HEK293 (cell line): Measurements from ENCODE around the gene AURKB.

Experiments used
- CTCF ChIA-PET: fragments of 350-600 bp; formaldehyde crosslinking; extraction: SDS; loops from one replicate; lab custom pipeline; 2021; ENCODE audit warnings: antibody characterized with exemption; lab: Yijun Ruan, JAX
- POLR2A ChIA-PET: fragments of 300-600 bp; formaldehyde crosslinking; extraction: SDS; loops from one replicate; lab custom pipeline; 2020; ENCODE audit warnings: antibody characterized with exemption, inconsistent platforms; lab: Yijun Ruan, JAX
- H3K27ac ChIP-seq: fragments of 200-500 bp; sonication (Bioruptor generic); 2 replicates; pipeline ENCODE4 v1.5.1; 2014; ENCODE audit warnings: low read depth, low read length, control low read depth, inconsistent platforms; ENCODE audit errors: extremely low read depth
- H3K36me3 ChIP-seq, 2 experiments: fragments of 200-500 bp in 1 of 2; sonication (Bioruptor generic) in 1 of 2; 1 replicate in 1 of 2; 2 replicates in 1 of 2; pipeline ENCODE4 v1.5.1; 2014 to 2017; ENCODE audit warnings: inconsistent platforms in 2 of 2, low read length in 2 of 2; ENCODE audit not compliant: control insufficient read depth in 2 of 2, insufficient read depth in 1 of 2
- H3K4me1 ChIP-seq: fragments of 200-500 bp; sonication (Bioruptor generic); 2 replicates; pipeline ENCODE4 v1.5.1; 2014; ENCODE audit warnings: mild to moderate bottlenecking, low read length, inconsistent platforms; ENCODE audit not compliant: control insufficient read depth, insufficient read depth
- H3K4me3 ChIP-seq: 2 replicates; pipeline ENCODE4 v1.5.1; 2011; ENCODE audit warnings: low read depth, mild to moderate bottlenecking, control low read depth, low read length, moderate library complexity
- H3K9me3 ChIP-seq: fragments of 200-500 bp; sonication (Bioruptor generic); 2 replicates; pipeline ENCODE4 v1.5.1; 2014; ENCODE audit warnings: low read depth, low read length, inconsistent platforms; ENCODE audit not compliant: control insufficient read depth, insufficient read depth
- BCL11B ChIP-seq: fragments of 450-650 bp; formaldehyde crosslinking; IDR thresholded peaks from 2 replicates; pipeline ENCODE4 v1.5.1; 2016; ENCODE audit warnings: low read depth, missing biosample characterization, missing genetic modification characterization
- GLIS2 ChIP-seq: fragments of 450-650 bp; formaldehyde crosslinking; IDR thresholded peaks from 2 replicates; pipeline ENCODE4 v1.5.1; 2016; ENCODE audit warnings: missing biosample characterization, missing genetic modification characterization
- KLF7 ChIP-seq: fragments of 450-650 bp; formaldehyde crosslinking; IDR thresholded peaks from 2 replicates; pipeline ENCODE4 v1.5.1; 2016; ENCODE audit warnings: missing biosample characterization, missing genetic modification characterization, borderline replicate concordance
- OVOL3 ChIP-seq: fragments of 450-650 bp; formaldehyde crosslinking; IDR thresholded peaks from 2 replicates; pipeline ENCODE4 v1.5.1; 2016; ENCODE audit warnings: missing biosample characterization, missing genetic modification characterization
- PRDM10 ChIP-seq: fragments of 450-650 bp; formaldehyde crosslinking; IDR thresholded peaks from 2 replicates; pipeline ENCODE4 v1.5.1; 2016; ENCODE audit warnings: missing biosample characterization, missing genetic modification characterization
- REPIN1 ChIP-seq: fragments of 450-650 bp; formaldehyde crosslinking; IDR thresholded peaks from 2 replicates; pipeline ENCODE4 v1.5.1; 2017; ENCODE audit warnings: missing biosample characterization, missing genetic modification characterization, low read depth
- SP3 ChIP-seq: fragments of 450-650 bp; formaldehyde crosslinking; IDR thresholded peaks from 2 replicates; pipeline ENCODE4 v1.5.1; 2016; ENCODE audit warnings: missing biosample characterization, missing genetic modification characterization
- TSHZ1 ChIP-seq: fragments of 450-650 bp; formaldehyde crosslinking; IDR thresholded peaks from 2 replicates; pipeline ENCODE4 v1.5.1; 2016; ENCODE audit warnings: missing biosample characterization, missing genetic modification characterization, borderline replicate concordance
- YY1 ChIP-seq: fragments of 450-650 bp; formaldehyde crosslinking; IDR thresholded peaks from 2 replicates; pipeline ENCODE4 v1.5.1; 2018; ENCODE audit warnings: missing biosample characterization, missing genetic modification characterization
- ZBTB17 ChIP-seq: fragments of 450-650 bp; formaldehyde crosslinking; IDR thresholded peaks from 2 replicates; pipeline ENCODE4 v1.5.1; 2016; ENCODE audit warnings: missing biosample characterization, missing genetic modification characterization
- ZBTB21 ChIP-seq: fragments of 450-650 bp; formaldehyde crosslinking; IDR thresholded peaks from 2 replicates; pipeline ENCODE4 v1.5.1; 2017; ENCODE audit warnings: missing biosample characterization, missing genetic modification characterization
- ZBTB48 ChIP-seq: fragments of 450-650 bp; formaldehyde crosslinking; IDR thresholded peaks from 2 replicates; pipeline ENCODE4 v1.5.1; 2016; ENCODE audit warnings: missing biosample characterization, missing genetic modification characterization
- ZFP3 ChIP-seq: fragments of 450-650 bp; formaldehyde crosslinking; IDR thresholded peaks from 2 replicates; pipeline ENCODE4 v1.5.1; 2016; ENCODE audit warnings: low read depth, missing biosample characterization, missing genetic modification characterization
- ZFP37 ChIP-seq: fragments of 450-650 bp; formaldehyde crosslinking; IDR thresholded peaks from 2 replicates; pipeline ENCODE4 v1.5.1; 2016; ENCODE audit warnings: missing biosample characterization, missing genetic modification characterization
- ZIC2 ChIP-seq: fragments of 450-650 bp; formaldehyde crosslinking; IDR thresholded peaks from 2 replicates; pipeline ENCODE4 v1.5.1; 2016; ENCODE audit warnings: missing biosample characterization, missing genetic modification characterization
- ZNF10 ChIP-seq: fragments of 450-650 bp; formaldehyde crosslinking; IDR thresholded peaks from 2 replicates; pipeline ENCODE4 v1.5.1; 2017; ENCODE audit warnings: missing biosample characterization, missing genetic modification characterization
- ZNF132 ChIP-seq: fragments of 450-650 bp; formaldehyde crosslinking; IDR thresholded peaks from 2 replicates; pipeline ENCODE4 v1.5.1; 2017; ENCODE audit warnings: missing biosample characterization, missing genetic modification characterization, borderline replicate concordance
- ZNF366 ChIP-seq: fragments of 450-650 bp; formaldehyde crosslinking; conservative IDR thresholded peaks from 2 replicates; pipeline ENCODE4 v1.5.1; 2016; ENCODE audit warnings: missing biosample characterization, missing genetic modification characterization
- ZNF391 ChIP-seq: fragments of 450-650 bp; formaldehyde crosslinking; IDR thresholded peaks from 2 replicates; pipeline ENCODE4 v1.5.1; 2016; ENCODE audit warnings: low read depth, missing biosample characterization, missing genetic modification characterization, borderline replicate concordance
- ZNF548 ChIP-seq: fragments of 450-650 bp; formaldehyde crosslinking; IDR thresholded peaks from 2 replicates; pipeline ENCODE4 v1.5.1; 2016; ENCODE audit warnings: missing biosample characterization, missing genetic modification characterization
- ZNF585B ChIP-seq: fragments of 450-650 bp; formaldehyde crosslinking; IDR thresholded peaks from 2 replicates; pipeline ENCODE4 v1.5.1; 2016; ENCODE audit warnings: missing biosample characterization, missing genetic modification characterization
- ZNF610 ChIP-seq: fragments of 450-650 bp; formaldehyde crosslinking; IDR thresholded peaks from 2 replicates; pipeline ENCODE4 v1.5.1; 2016; ENCODE audit warnings: missing biosample characterization, missing genetic modification characterization, borderline replicate concordance
- ZNF660 ChIP-seq: fragments of 450-650 bp; IDR thresholded peaks from 2 replicates; pipeline ENCODE4 v1.5.1; 2018; ENCODE audit warnings: missing biosample characterization, mild to moderate bottlenecking, missing genetic modification characterization
- ZNF664 ChIP-seq: fragments of 450-650 bp; formaldehyde crosslinking; IDR thresholded peaks from 2 replicates; pipeline ENCODE4 v1.5.1; 2016; ENCODE audit warnings: missing biosample characterization, missing genetic modification characterization
- ZSCAN18 ChIP-seq: fragments of 450-650 bp; formaldehyde crosslinking; IDR thresholded peaks from 2 replicates; pipeline ENCODE4 v1.5.1; 2016; ENCODE audit warnings: missing biosample characterization, missing genetic modification characterization
- ZSCAN30 ChIP-seq: fragments of 450-650 bp; IDR thresholded peaks from 2 replicates; pipeline ENCODE4 v1.5.1; 2018; ENCODE audit warnings: missing biosample characterization, mild to moderate bottlenecking, missing genetic modification characterization, moderate library complexity
- ZXDB ChIP-seq: fragments of 450-650 bp; formaldehyde crosslinking; IDR thresholded peaks from 2 replicates; pipeline ENCODE4 v1.5.1; 2016; ENCODE audit warnings: missing biosample characterization, missing genetic modification characterization

Gene AURKB

GRCh38 chr17:8209907-8210760, at the start of gene AURKB:
AURKB (minus strand) TSS chr17:8210575; CDS start chr17:8210224, 351 bp downstream.
- Histone ChIP-seq H3K27ac (peak within 1 kb of the TSS; percentile 91), H3K4me3 (peak within 1 kb of the TSS; percentile 76), H3K36me3 (peaks cover 33 to 42% of the 10 kb centered on the region in 2 experiments), H3K4me1 (peaks cover 8% of the 10 kb centered on the region), H3K9me3 (no peaks in the 10 kb centered on the region)
- ChIA-PET POLR2A (interaction anchor here (0.5 to 16.4 kb wide), 30 partner anchors 10 to 359 kb away, joined by 3 to 394 read pairs (median 6); partner anchors contain the start of genes BORCS6, CTC1, HES7 and KRABD2), CTCF (interaction anchor here (0.6 to 2.2 kb wide), 12 partner anchors 9 to 307 kb away, joined by 3 to 10 read pairs (median 4); partner anchors contain the start of gene CTC1)
- TF ChIP-seq ZFP37 (tag by site-specific recombination): peak; percentile 68; the same call in 1 of the 2 replicates
- peak; percentile 65 for TF ChIP-seq ZBTB48 (tag by site-specific recombination)
- TF ChIP-seq GLIS2: peak; percentile 72
- TF ChIP-seq ZIC2: peak; percentile 26; the same call in 1 of the 2 replicates
- no peak for TF ChIP-seq ZNF132 (tag by site-specific recombination)
- no peak for TF ChIP-seq ZNF548 (tag by site-specific recombination)
- peak; percentile 72; the same call in 1 of the 2 replicates for TF ChIP-seq ZSCAN30 (tag by site-specific recombination)
- peak; percentile 77 for TF ChIP-seq ZBTB17 (tag by site-specific recombination)
- TF ChIP-seq ZNF366 (tag by site-specific recombination): no peak
- 0 out of 2 replicates have a peak, but pooled peaks have one; percentile 29 for TF ChIP-seq ZNF660 (tag by site-specific recombination)
- 0 out of 2 replicates have a peak, but pooled peaks have one; percentile 59 for TF ChIP-seq TSHZ1
- 0 out of 2 replicates have a peak, but pooled peaks have one; percentile 23 for TF ChIP-seq OVOL3 (tag by site-specific recombination)
- no peak; the same call in 1 of the 2 replicates for TF ChIP-seq ZFP3 (tag by site-specific recombination)
- TF ChIP-seq YY1 (tag by site-specific recombination): peak; percentile 51; the same call in 1 of the 2 replicates
- no peak for TF ChIP-seq PRDM10 (tag by site-specific recombination)
- TF ChIP-seq BCL11B (tag by site-specific recombination): peak; percentile 89
- no peak for TF ChIP-seq ZSCAN18 (tag by site-specific recombination)
- 0 out of 2 replicates have a peak, but pooled peaks have one; percentile 17 for TF ChIP-seq REPIN1 (tag by site-specific recombination)
- peak; percentile 94 for TF ChIP-seq KLF7
- TF ChIP-seq ZBTB21 (tag by site-specific recombination): peak; percentile 67; the same call in 1 of the 2 replicates
- TF ChIP-seq ZNF10: peak; percentile 10; the same call in 1 of the 2 replicates
- peak; percentile 83 for TF ChIP-seq SP3 (tag by site-specific recombination)
- no peak for TF ChIP-seq ZNF585B (tag by site-specific recombination)
- peak; percentile 56; the same call in 1 of the 2 replicates for TF ChIP-seq ZNF391 (tag by site-specific recombination)
- TF ChIP-seq ZXDB (tag by site-specific recombination): peak; percentile 59
- no peak for TF ChIP-seq ZNF664
- TF ChIP-seq ZNF610 (tag by site-specific recombination): peak; percentile 59; the same call in 1 of the 2 replicates
